KMS-11 (cell line): Measurements from ENCODE around the gene PMPCA.

Experiments
- H2AFZ ChIP-seq: fragments of 200-600 bp; sonication (generic); 2 replicates; pipeline ENCODE4 v1.6.1; 2016; ENCODE audit warnings: antibody characterized with exemption, mixed run types, low read depth
- H3K27ac ChIP-seq: fragments of 200-600 bp; sonication (generic); 2 replicates; pipeline ENCODE4 v1.6.1; 2016; ENCODE audit warnings: mild to moderate bottlenecking, mixed run types
- H3K27me3 ChIP-seq: fragments of 200-600 bp; sonication (generic); 2 replicates; pipeline ENCODE4 v1.6.1; 2017; ENCODE audit warnings: mild to moderate bottlenecking, low read depth, mixed run types, moderate library complexity; ENCODE audit not compliant: insufficient read depth
- H3K36me3 ChIP-seq: fragments of 200-600 bp; sonication (generic); 2 replicates; pipeline ENCODE4 v1.6.1; 2017; ENCODE audit warnings: mild to moderate bottlenecking, mixed run types; ENCODE audit not compliant: insufficient read depth
- H3K4me1 ChIP-seq: fragments of 200-600 bp; sonication (generic); 2 replicates; pipeline ENCODE4 v1.6.1; 2016; ENCODE audit warnings: mild to moderate bottlenecking, low read depth, mixed run types; ENCODE audit not compliant: poor library complexity, severe bottlenecking
- H3K4me2 ChIP-seq: fragments of 200-600 bp; sonication (generic); 2 replicates; pipeline ENCODE4 v1.7.0; 2016; ENCODE audit warnings: mild to moderate bottlenecking, mixed run types
- H3K4me3 ChIP-seq: fragments of 200-600 bp; sonication (generic); IDR thresholded peaks from 2 replicates; pipeline ENCODE4 v1.6.1; 2017; ENCODE audit warnings: low read depth, low read length, mixed read lengths; ENCODE audit not compliant: insufficient read depth
- H3K79me2 ChIP-seq: fragments of 200-600 bp; sonication (generic); 2 replicates; pipeline ENCODE4 v1.6.1; 2016; ENCODE audit warnings: low read depth, mixed run types; ENCODE audit not compliant: insufficient read depth
- H3K9ac ChIP-seq: fragments of 200-600 bp; sonication (generic); 2 replicates; pipeline ENCODE4 v1.6.1; 2016; ENCODE audit warnings: mild to moderate bottlenecking, mixed run types
- H4K20me1 ChIP-seq: fragments of 200-600 bp; sonication (generic); 2 replicates; pipeline ENCODE4 v1.6.1; 2016; ENCODE audit warnings: mild to moderate bottlenecking, mixed run types; ENCODE audit not compliant: insufficient read depth
- TF ChIP-seq, protein P1 (sequence below): fragments of 200-600 bp; sonication (generic); conservative IDR thresholded peaks from 2 replicates; pipeline ENCODE4 v1.6.1; 2017; ENCODE audit warnings: low read depth, mild to moderate bottlenecking, antibody characterized with exemption, low read length, moderate library complexity, mixed read lengths

PMPCA gene

GRCh38 chr9:136465500-136466154 is 55.2 kb downstream of the PMPCA start:
- Histone ChIP-seq H3K4me2 (no peak overlapping the region), H3K27ac (no peak overlapping the region), H3K36me3 (peaks cover 5% of the 10 kb centered on the region; the same call in 1 of the 2 replicates), H3K27me3 (no peaks in the 10 kb centered on the region), H3K4me1 (no peaks in the 10 kb centered on the region), H3K79me2 (no peaks in the 10 kb centered on the region), H3K4me3 (no peak overlapping the region), H3K9ac (no peak overlapping the region), H2AFZ (no peak overlapping the region), H4K20me1 (no peaks in the 10 kb centered on the region)
- TF ChIP-seq, protein P1, sequence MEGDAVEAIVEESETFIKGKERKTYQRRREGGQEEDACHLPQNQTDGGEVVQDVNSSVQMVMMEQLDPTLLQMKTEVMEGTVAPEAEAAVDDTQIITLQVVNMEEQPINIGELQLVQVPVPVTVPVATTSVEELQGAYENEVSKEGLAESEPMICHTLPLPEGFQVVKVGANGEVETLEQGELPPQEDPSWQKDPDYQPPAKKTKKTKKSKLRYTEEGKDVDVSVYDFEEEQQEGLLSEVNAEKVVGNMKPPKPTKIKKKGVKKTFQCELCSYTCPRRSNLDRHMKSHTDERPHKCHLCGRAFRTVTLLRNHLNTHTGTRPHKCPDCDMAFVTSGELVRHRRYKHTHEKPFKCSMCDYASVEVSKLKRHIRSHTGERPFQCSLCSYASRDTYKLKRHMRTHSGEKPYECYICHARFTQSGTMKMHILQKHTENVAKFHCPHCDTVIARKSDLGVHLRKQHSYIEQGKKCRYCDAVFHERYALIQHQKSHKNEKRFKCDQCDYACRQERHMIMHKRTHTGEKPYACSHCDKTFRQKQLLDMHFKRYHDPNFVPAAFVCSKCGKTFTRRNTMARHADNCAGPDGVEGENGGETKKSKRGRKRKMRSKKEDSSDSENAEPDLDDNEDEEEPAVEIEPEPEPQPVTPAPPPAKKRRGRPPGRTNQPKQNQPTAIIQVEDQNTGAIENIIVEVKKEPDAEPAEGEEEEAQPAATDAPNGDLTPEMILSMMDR, result no peak

GRCh38 chr9:136466155-136466541 is 55.7 kb downstream of the PMPCA start:
- Histone ChIP-seq H4K20me1 (no peaks in the 10 kb centered on the region), H3K79me2 (no peaks in the 10 kb centered on the region), H3K9ac (no peak overlapping the region), H3K4me3 (no peak overlapping the region), H2AFZ (no peak overlapping the region), H3K36me3 (peaks cover 5% of the 10 kb centered on the region; the same call in 1 of the 2 replicates), H3K27ac (no peak overlapping the region), H3K4me2 (no peak overlapping the region), H3K27me3 (no peaks in the 10 kb centered on the region), H3K4me1 (no peaks in the 10 kb centered on the region)
- TF ChIP-seq, protein P1, result no peak

DNA sequence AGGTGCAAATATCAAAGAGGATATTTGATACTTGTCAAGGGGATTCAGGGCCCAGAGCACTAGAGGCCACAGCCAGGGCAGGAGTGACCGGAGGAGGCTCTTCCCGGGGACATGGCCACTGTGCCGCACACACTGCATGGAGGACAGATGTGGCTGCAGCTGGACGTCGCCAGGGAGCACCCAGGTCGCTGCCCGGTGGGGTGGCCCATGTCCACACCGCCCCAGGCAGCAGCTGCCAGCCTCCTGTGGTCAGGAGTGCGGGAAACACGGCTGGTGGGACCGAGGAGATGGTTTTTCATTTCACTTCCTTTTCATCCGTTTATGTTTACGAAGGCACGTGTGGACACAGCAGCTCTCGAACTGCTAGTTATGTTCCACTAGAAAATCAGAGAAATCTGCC is 57.3 kb downstream of the PMPCA start:
- H3K79me2 ChIP-seq, result no peaks in the 10 kb centered on the region; the same call in 1 of the 2 replicates
- no peaks in the 10 kb centered on the region for H4K20me1 ChIP-seq
- H3K4me3 ChIP-seq, result no peak overlapping the region
- no peaks in the 10 kb centered on the region for H3K4me1 ChIP-seq
- H2AFZ ChIP-seq, result no peak overlapping the region
- no peak overlapping the region for H3K4me2 ChIP-seq
- H3K27ac ChIP-seq, result no peak overlapping the region
- H3K36me3 ChIP-seq, result peaks cover 5% of the 10 kb centered on the region; the same call in 1 of the 2 replicates
- H3K9ac ChIP-seq, result no peak overlapping the region
- H3K27me3 ChIP-seq, result no peaks in the 10 kb centered on the region
- TF ChIP-seq, protein P1, result no peak

GRCh38 chr9:136470356-136470755 is 59.9 kb downstream of the PMPCA start:
- TF ChIP-seq, protein P1, result no peak
- Histone ChIP-seq H3K79me2 (no peaks in the 10 kb centered on the region; the same call in 1 of the 2 replicates), H2AFZ (no peak overlapping the region), H3K27me3 (no peaks in the 10 kb centered on the region), H3K4me1 (no peaks in the 10 kb centered on the region), H4K20me1 (no peaks in the 10 kb centered on the region), H3K4me2 (no peak overlapping the region), H3K36me3 (peaks cover 5% of the 10 kb centered on the region; the same call in 1 of the 2 replicates), H3K27ac (no peak overlapping the region), H3K9ac (no peak overlapping the region), H3K4me3 (no peak overlapping the region)
